H1 (cell line): ENCODE data around the gene P2RY8. TPM values are rescaled to one million over a fixed set of nuclear protein-coding genes. Genes with fewer than 3 reads are reported as not detected.

ENCODE experiments used
- CTCF ChIA-PET: fragments of 300-600 bp; sonication (Branson Sonifier 250); formaldehyde crosslinking; loops from one replicate; lab custom pipeline; 2021; ENCODE audit not compliant: partially characterized antibody; lab: Charles Lee
- POLR2A ChIA-PET: fragments of 300-600 bp; sonication (Branson Sonifier 250); formaldehyde crosslinking; loops from one replicate; lab custom pipeline; 2021; ENCODE audit warnings: inconsistent platforms; ENCODE audit not compliant: partially characterized antibody; lab: Charles Lee
- DNase-seq, 2 experiments: peaks; one replicate each; pipeline versions ENCODE4 v3.0.0 to v3.0.0-alpha.2; 2010 to 2022; ENCODE audit warnings: low spot score in 2 of 2, low read depth in 1 of 2, mixed read lengths in 1 of 2
- FAIRE-seq: peaks from 2 replicates; lab custom pipeline; 2011; peaks lifted over from hg19 to GRCh38; lab: Jason Lieb, UNC
- H2AFZ ChIP-seq: 2 replicates; pipeline ENCODE4 v1.8.1; 2012; ENCODE audit warnings: low read length, inconsistent platforms
- H2AK5ac ChIP-seq: 2 replicates; pipeline ENCODE4 v1.6.1; 2013; ENCODE audit warnings: low read depth, low read length
- H2BK120ac ChIP-seq: replicated peaks from 2 replicates; pipeline ENCODE3; 2013; ENCODE audit warnings: low read depth, low read length, inconsistent platforms
- H2BK12ac ChIP-seq: 2 replicates; pipeline ENCODE4 v1.6.1; 2013; ENCODE audit warnings: low read depth, low read length
- H2BK15ac ChIP-seq: 2 replicates; pipeline ENCODE4 v1.6.1; 2013; ENCODE audit warnings: low read length
- H2BK20ac ChIP-seq: 2 replicates; pipeline ENCODE4 v1.6.1; 2013; ENCODE audit warnings: low read length
- H2BK5ac ChIP-seq: 2 replicates; pipeline ENCODE4 v1.6.1; 2013; ENCODE audit warnings: low read depth, low read length
- H3K14ac ChIP-seq: 2 replicates; pipeline ENCODE4 v1.6.1; 2013; ENCODE audit warnings: inconsistent platforms; ENCODE audit not compliant: insufficient read length
- H3K18ac ChIP-seq: 2 replicates; pipeline ENCODE4 v1.6.1; 2013; ENCODE audit warnings: low read length; ENCODE audit errors: extremely low read depth
- H3K23ac ChIP-seq: 2 replicates; pipeline ENCODE4 v1.6.1; 2013; ENCODE audit warnings: inconsistent platforms; ENCODE audit not compliant: insufficient read length
- H3K23me2 ChIP-seq: 2 replicates; pipeline ENCODE4 v1.6.1; 2013; ENCODE audit warnings: low read depth, low read length
- H3K27ac ChIP-seq: 2 replicates; pipeline ENCODE4 v1.6.1; 2011; ENCODE audit warnings: low read depth, low read length, inconsistent platforms
- H3K27me3 ChIP-seq, 4 experiments: replicated peaks in 1 of 4; 1 replicate in 1 of 4; 2 replicates in 3 of 4; pipeline versions ENCODE4 v1.6.1 to v1.8.1; 2011 to 2013; ENCODE audit warnings: low read length in 3 of 4, mild to moderate bottlenecking in 3 of 4, inconsistent platforms in 2 of 4, mixed read lengths in 2 of 4, moderate library complexity in 1 of 4; ENCODE audit not compliant: control insufficient read depth in 3 of 4, insufficient read depth in 3 of 4; ENCODE audit errors: extremely low read depth in 1 of 4
- H3K36me3 ChIP-seq, 4 experiments: 2 replicates each; pipeline versions ENCODE4 v1.6.1 to v1.8.1; 2011 to 2013; ENCODE audit warnings: mild to moderate bottlenecking in 4 of 4, low read length in 3 of 4, moderate library complexity in 2 of 4, control low read depth in 1 of 4, inconsistent platforms in 1 of 4; ENCODE audit not compliant: insufficient read depth in 4 of 4, control insufficient read depth in 2 of 4
- H3K4ac ChIP-seq: replicated peaks from 2 replicates; pipeline ENCODE3; 2013; ENCODE audit warnings: low read length, low read depth, mixed read lengths, inconsistent platforms; ENCODE audit not compliant: insufficient read length
- H3K4me1 ChIP-seq, 4 experiments: replicated peaks in 1 of 4; 1 replicate in 1 of 4; 2 replicates in 3 of 4; pipeline versions ENCODE4 v1.6.1 to v1.8.1; 2011 to 2013; ENCODE audit warnings: low read length in 3 of 4, inconsistent platforms in 2 of 4, mixed read lengths in 1 of 4; ENCODE audit not compliant: insufficient read depth in 4 of 4, control insufficient read depth in 3 of 4
- H3K4me2 ChIP-seq, 2 experiments: 2 replicates each; pipeline versions ENCODE4 v1.6.1 to v1.8.1; 2011 to 2013; ENCODE audit warnings: low read depth in 2 of 2, low read length in 2 of 2, control low read depth in 1 of 2, inconsistent platforms in 1 of 2, mild to moderate bottlenecking in 1 of 2; ENCODE audit not compliant: insufficient read depth in 1 of 2
- H3K4me3 ChIP-seq, 4 experiments: fragments of 200-600, 300-600 bp in 1 of 4; sonication (generic), shearing (Covaris generic), sonication (Bioruptor Twin) in 1 of 4; 2 replicates each; pipeline versions ENCODE4 v1.5.1 to v1.8.1; 2011 to 2016; ENCODE audit warnings: low read length in 4 of 4, low read depth in 3 of 4, control low read depth in 2 of 4, inconsistent platforms in 2 of 4, mild to moderate bottlenecking in 2 of 4, mixed read lengths in 1 of 4, moderate library complexity in 1 of 4; ENCODE audit not compliant: insufficient read depth in 2 of 4; ENCODE audit errors: extremely low read depth in 1 of 4
- H3K56ac ChIP-seq: replicated peaks from 2 replicates; pipeline ENCODE3; 2013; ENCODE audit warnings: low read depth, mild to moderate bottlenecking, mixed read lengths, low read length, inconsistent platforms; ENCODE audit not compliant: insufficient read length
- H3K79me1 ChIP-seq: 2 replicates; pipeline ENCODE4 v1.6.1; 2013; ENCODE audit warnings: low read depth, low read length, control low read depth
- H3K79me2 ChIP-seq, 2 experiments: 2 replicates each; pipeline versions ENCODE4 v1.6.1 to v1.8.1; 2012 to 2013; ENCODE audit warnings: low read length in 2 of 2, mild to moderate bottlenecking in 2 of 2, inconsistent platforms in 1 of 2; ENCODE audit not compliant: insufficient read depth in 2 of 2, control insufficient read depth in 1 of 2
- H3K9ac ChIP-seq, 4 experiments: replicated peaks in 1 of 4; 1 replicate in 1 of 4; 2 replicates in 3 of 4; pipeline versions ENCODE4 v1.6.1 to v1.8.1; 2011 to 2013; ENCODE audit warnings: low read depth in 3 of 4, low read length in 3 of 4, control low read depth in 2 of 4, mild to moderate bottlenecking in 2 of 4, moderate library complexity in 2 of 4, inconsistent platforms in 1 of 4; ENCODE audit errors: extremely low read depth in 1 of 4
- H3K9me3 ChIP-seq, 2 experiments: 2 replicates each; pipeline versions ENCODE4 v1.6.1 to v1.8.1; 2012 to 2013; ENCODE audit warnings: mild to moderate bottlenecking in 2 of 2, moderate library complexity in 2 of 2, control low read depth in 1 of 2, inconsistent platforms in 1 of 2, low read depth in 1 of 2, low read length in 1 of 2, mixed read lengths in 1 of 2; ENCODE audit not compliant: insufficient read depth in 2 of 2
- H4K20me1 ChIP-seq, 2 experiments: replicated peaks in 1 of 2; 2 replicates each; pipeline versions ENCODE3 to v1.8.1; 2011 to 2013; ENCODE audit warnings: inconsistent platforms in 2 of 2, low read length in 2 of 2, mild to moderate bottlenecking in 1 of 2; ENCODE audit not compliant: insufficient read depth in 2 of 2, control insufficient read depth in 1 of 2
- H4K5ac ChIP-seq: 2 replicates; pipeline ENCODE4 v1.6.1; 2013; ENCODE audit warnings: low read length, low read depth, mixed read lengths, inconsistent platforms; ENCODE audit not compliant: insufficient read length
- H4K8ac ChIP-seq: 2 replicates; pipeline ENCODE4 v1.8.0; 2013; ENCODE audit warnings: mild to moderate bottlenecking, moderate library complexity, low read length, inconsistent platforms; ENCODE audit not compliant: insufficient read depth; ENCODE audit errors: extremely low read depth
- H4K91ac ChIP-seq: replicated peaks from 2 replicates; pipeline ENCODE3; 2013; ENCODE audit warnings: low read length, mixed read lengths, inconsistent platforms; ENCODE audit not compliant: insufficient read length
- ASH2L ChIP-seq: fragments of 200-600, 300-600 bp; sonication (generic); IDR thresholded peaks from one replicate; pipeline ENCODE4 v1.7.1; 2017; ENCODE audit warnings: low read length
- CEBPB ChIP-seq: IDR thresholded peaks from 2 replicates; pipeline ENCODE4 v1.6.1; 2012; ENCODE audit warnings: low read depth, low read length
- CHD2 ChIP-seq: IDR thresholded peaks from 2 replicates; pipeline ENCODE4 v1.6.1; 2012; ENCODE audit warnings: low read length, improper control_type of control experiment
- FOSL1 ChIP-seq: IDR thresholded peaks from 2 replicates; pipeline ENCODE4 v1.6.1; 2011; ENCODE audit warnings: mild to moderate bottlenecking, low read depth, low read length, moderate library complexity; ENCODE audit not compliant: insufficient read depth
- HDAC2 ChIP-seq, 2 experiments: fragments of 300-600 bp in 1 of 2; sonication (generic) in 1 of 2; IDR thresholded peaks; 2 replicates each; pipeline ENCODE4 v1.6.1; 2011 to 2012; ENCODE audit warnings: low read depth in 2 of 2, low read length in 2 of 2, mild to moderate bottlenecking in 2 of 2, moderate library complexity in 2 of 2, borderline replicate concordance in 1 of 2, inconsistent platforms in 1 of 2
- NANOG ChIP-seq: IDR thresholded peaks from 2 replicates; pipeline ENCODE4 v1.6.1; 2011; ENCODE audit warnings: low read length, low read depth, mild to moderate bottlenecking, inconsistent platforms; ENCODE audit not compliant: insufficient read depth, poor library complexity, severe bottlenecking
- POU5F1 ChIP-seq: IDR thresholded peaks from 2 replicates; pipeline ENCODE4 v1.6.1; 2011; ENCODE audit warnings: low read depth, mild to moderate bottlenecking, low read length, moderate library complexity
- SP1 ChIP-seq: IDR thresholded peaks from 2 replicates; pipeline ENCODE4 v1.6.1; 2011; ENCODE audit warnings: low read depth, low read length
- SP2 ChIP-seq: IDR thresholded peaks from 2 replicates; pipeline ENCODE4 v1.6.1; 2012; ENCODE audit warnings: mild to moderate bottlenecking, low read length, inconsistent platforms
- SRF ChIP-seq: IDR thresholded peaks from 2 replicates; pipeline ENCODE4 v1.6.1; 2011; ENCODE audit warnings: mild to moderate bottlenecking, low read depth, low read length, moderate library complexity
- WGBS, 2 experiments: shearing (Covaris generic) in 1 of 2; methylation state at CpG; one replicate each; pipeline versions ENCODE4 v1.1.6 to v1.1.7; 2013 to 2015; ENCODE audit warnings: low lambda C conversion rate in 2 of 2, mixed read lengths in 2 of 2, inconsistent platforms in 1 of 2, low coverage in 1 of 2, missing lambda C conversion rate in 1 of 2; ENCODE audit not compliant: insufficient replicate concordance in 2 of 2, insufficient coverage in 1 of 2, insufficient read length in 1 of 2; ENCODE audit errors: extremely low coverage in 1 of 2, missing lambda C conversion rate in 1 of 2; 5-methylcytosine and 5-hydroxymethylcytosine counted together
- polyA plus RNA-seq, 7 experiments: library from polyadenylated mRNA; depleted of rRNA in 3 of 7; stranded (reverse) in 5 of 7; unstranded in 2 of 7; fragments of >200 nt in 5 of 7; fragments of 200-250 nt in 2 of 7; gene quantifications; 1 replicate in 5 of 7; 2 replicates in 1 of 7; 4 replicates in 1 of 7; pipeline versions ENCODE4 v1.2.1 to v1.2.3, GENCODE V29; 2011 to 2013; ENCODE audit warnings: missing spikeins in 2 of 7, mixed read lengths in 2 of 7
- total RNA-seq: library from RNA; stranded (reverse); fragmentation: NEBNext Ultra II Directional; extraction: Animal tissue kit (Norgen Biotek cat#: 25700); gene quantifications from 2 replicates; pipeline ENCODE4 v1.2.1, GENCODE V29; 2021
- TF ChIP-seq, protein P1 (sequence below), 3 experiments: IDR thresholded peaks; 1 replicate in 2 of 3; 2 replicates in 1 of 3; pipeline versions ENCODE4 v1.5.1 to v1.6.1; 2011; ENCODE audit warnings: low read length in 3 of 3, mild to moderate bottlenecking in 3 of 3, inconsistent platforms in 2 of 3, low read depth in 1 of 3, moderate library complexity in 1 of 3; ENCODE audit not compliant: insufficient read depth in 1 of 3; ENCODE audit errors: control extremely low read depth in 1 of 3

The P2RY8 gene
- total and polyA plus RNA-seq, 2 of the 8 experiments (the other 6 are each of a cell fraction or from before 2014, with no cell fraction given), result 0.09 to 0.15 TPM

- H2BK12ac ChIP-seq, result no peak overlapping the region
- H4K91ac ChIP-seq, result no peak overlapping the region
- no peaks in the 10 kb centered on the region for H3K79me1 ChIP-seq
- no peaks in the 10 kb centered on the region for H3K9me3 ChIP-seq
- no peak overlapping the region for H2BK5ac ChIP-seq
- H3K18ac ChIP-seq, result no peak overlapping the region
- peaks cover 7 to 8% of the 10 kb centered on the region in 2 experiments for H4K20me1 ChIP-seq
- DNase-seq (no peak), FAIRE-seq (no peak)
- H3K9ac ChIP-seq, result no peak overlapping the region
- H3K23ac ChIP-seq, result no peak overlapping the region
- H3K4ac ChIP-seq, result no peak overlapping the region
- ChIA-PET CTCF (no interaction called here), POLR2A (no interaction called here)
- H2BK120ac ChIP-seq, result no peak overlapping the region
- no peaks in the 10 kb centered on the region for H3K23me2 ChIP-seq
- H3K27me3 ChIP-seq, result no peaks in the 10 kb centered on the region
- peaks cover 0 to 4% (median 1%) of the 10 kb centered on the region in 4 experiments; a peak in 1 of 7 replicates for H3K4me1 ChIP-seq
- H3K36me3 ChIP-seq, result peaks cover 10 to 56% (median 33%) of the 10 kb centered on the region in 4 experiments
- WGBS, 2 experiments, result 90% methylated on average over 17 of the region's 19 CpGs; no CpG with 5 or more reads in 1 of the 2 experiments
- H2AK5ac ChIP-seq, result no peak overlapping the region
- H3K14ac ChIP-seq, result no peak overlapping the region
- no peak overlapping the region for H2BK15ac ChIP-seq
- H2BK20ac ChIP-seq, result no peak overlapping the region
- no peak overlapping the region for H4K5ac ChIP-seq
- H4K8ac ChIP-seq, result peak overlapping the region; percentile 82; the same call in 1 of the 2 replicates
- no peak overlapping the region for H3K4me3 ChIP-seq
- no peak overlapping the region for H3K27ac ChIP-seq
- no peak overlapping the region for H3K56ac ChIP-seq
- H3K79me2 ChIP-seq, result no peaks in the 10 kb centered on the region
- no peak overlapping the region for H3K4me2 ChIP-seq
- no peak overlapping the region for H2AFZ ChIP-seq
- TF ChIP-seq SRF (no peak), POU5F1 (no peak), HDAC2 (IDR thresholded peaks at IDR 0.05; ENCODE audit: borderline replicate concordance in 1 of 2, low read depth in 2 of 2, low read length in 2 of 2) (no peak), CHD2 (no peak), CEBPB (no peak), NANOG (no peak), SP2 (no peak), SP1 (no peak), FOSL1 (no peak), ASH2L (no peak)
- TF ChIP-seq, protein P1, sequence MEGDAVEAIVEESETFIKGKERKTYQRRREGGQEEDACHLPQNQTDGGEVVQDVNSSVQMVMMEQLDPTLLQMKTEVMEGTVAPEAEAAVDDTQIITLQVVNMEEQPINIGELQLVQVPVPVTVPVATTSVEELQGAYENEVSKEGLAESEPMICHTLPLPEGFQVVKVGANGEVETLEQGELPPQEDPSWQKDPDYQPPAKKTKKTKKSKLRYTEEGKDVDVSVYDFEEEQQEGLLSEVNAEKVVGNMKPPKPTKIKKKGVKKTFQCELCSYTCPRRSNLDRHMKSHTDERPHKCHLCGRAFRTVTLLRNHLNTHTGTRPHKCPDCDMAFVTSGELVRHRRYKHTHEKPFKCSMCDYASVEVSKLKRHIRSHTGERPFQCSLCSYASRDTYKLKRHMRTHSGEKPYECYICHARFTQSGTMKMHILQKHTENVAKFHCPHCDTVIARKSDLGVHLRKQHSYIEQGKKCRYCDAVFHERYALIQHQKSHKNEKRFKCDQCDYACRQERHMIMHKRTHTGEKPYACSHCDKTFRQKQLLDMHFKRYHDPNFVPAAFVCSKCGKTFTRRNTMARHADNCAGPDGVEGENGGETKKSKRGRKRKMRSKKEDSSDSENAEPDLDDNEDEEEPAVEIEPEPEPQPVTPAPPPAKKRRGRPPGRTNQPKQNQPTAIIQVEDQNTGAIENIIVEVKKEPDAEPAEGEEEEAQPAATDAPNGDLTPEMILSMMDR (IDR thresholded peaks at IDR 0.05; ENCODE audit: control extremely low read depth in 1 of 3, insufficient read depth in 1 of 3, low read depth in 1 of 3, low read length in 3 of 3), result no peak
These were observed 103.2 kb downstream of the P2RY8 start for GRCh38 chrX:1433646-1434357.
